GM13977 (cell line): Measurements from ENCODE around the gene AURKB.

ENCODE experiments used
- DNase-seq: peaks from one replicate; pipeline ENCODE4 v3.0.0; 2012; ENCODE audit warnings: low spot score
- in situ Hi-C: fragments of 300-500 bp; cut with MboI; formaldehyde crosslinking; loops from one replicate; pipeline ENCODE4 v1.12.0; 2022; ENCODE audit warnings: low sequenced_read_pairs, low pct_unique_long_range_greater_than_20kb, mixed read lengths, inconsistent platforms; ENCODE audit not compliant: unreplicated experiment
- TF ChIP-seq, protein P1 (sequence below): IDR thresholded peaks from 2 replicates; pipeline ENCODE4 v1.5.1; 2012; ENCODE audit warnings: mild to moderate bottlenecking, control low read depth; ENCODE audit not compliant: insufficient read depth; ENCODE audit errors: extremely low read depth, missing control alignments

Gene AURKB

DNA sequence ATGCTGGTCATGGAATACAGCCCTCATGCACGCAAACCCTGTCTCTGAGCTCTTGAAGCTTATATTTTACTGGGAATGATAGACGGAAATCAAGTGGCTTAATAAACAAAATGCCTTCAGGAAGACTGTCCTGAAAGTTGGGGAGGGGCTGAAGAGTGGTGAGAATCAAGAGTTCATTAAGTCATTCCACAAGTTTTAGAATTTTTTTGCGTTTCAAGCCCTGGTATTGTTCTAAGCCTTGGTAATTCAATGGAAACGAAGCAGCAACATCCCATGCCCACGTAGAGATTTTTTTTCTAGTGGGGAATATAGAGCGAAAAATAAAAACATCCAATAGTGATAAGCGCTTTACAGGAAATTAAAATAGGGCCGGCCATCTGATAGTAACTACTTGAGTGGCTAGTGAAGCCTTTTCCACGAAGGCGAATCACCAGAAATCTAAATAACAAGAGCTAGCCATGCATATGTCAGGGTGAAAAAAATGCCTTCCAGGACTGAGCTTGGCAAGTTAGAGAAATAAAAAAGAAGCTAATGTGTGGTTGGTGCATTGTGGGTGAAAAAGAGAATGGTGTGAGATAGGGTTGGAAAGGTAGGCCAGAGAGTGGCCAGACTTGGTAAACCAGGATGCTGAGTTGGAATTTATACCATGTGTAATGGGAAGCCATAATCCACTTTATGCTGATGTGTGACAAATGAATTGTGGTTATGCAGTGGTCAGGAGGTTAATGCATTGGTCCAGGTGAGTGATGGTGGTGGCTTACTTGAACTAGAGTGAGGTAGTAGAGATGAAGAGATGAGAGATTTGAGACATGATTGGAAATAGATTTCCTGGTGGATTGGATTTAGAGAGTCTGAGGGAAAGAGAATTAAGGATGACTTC lies 39.5 kb upstream of the AURKB start:
- in situ Hi-C loops = no loop called here
- no peak for DNase-seq
- TF ChIP-seq, protein P1, sequence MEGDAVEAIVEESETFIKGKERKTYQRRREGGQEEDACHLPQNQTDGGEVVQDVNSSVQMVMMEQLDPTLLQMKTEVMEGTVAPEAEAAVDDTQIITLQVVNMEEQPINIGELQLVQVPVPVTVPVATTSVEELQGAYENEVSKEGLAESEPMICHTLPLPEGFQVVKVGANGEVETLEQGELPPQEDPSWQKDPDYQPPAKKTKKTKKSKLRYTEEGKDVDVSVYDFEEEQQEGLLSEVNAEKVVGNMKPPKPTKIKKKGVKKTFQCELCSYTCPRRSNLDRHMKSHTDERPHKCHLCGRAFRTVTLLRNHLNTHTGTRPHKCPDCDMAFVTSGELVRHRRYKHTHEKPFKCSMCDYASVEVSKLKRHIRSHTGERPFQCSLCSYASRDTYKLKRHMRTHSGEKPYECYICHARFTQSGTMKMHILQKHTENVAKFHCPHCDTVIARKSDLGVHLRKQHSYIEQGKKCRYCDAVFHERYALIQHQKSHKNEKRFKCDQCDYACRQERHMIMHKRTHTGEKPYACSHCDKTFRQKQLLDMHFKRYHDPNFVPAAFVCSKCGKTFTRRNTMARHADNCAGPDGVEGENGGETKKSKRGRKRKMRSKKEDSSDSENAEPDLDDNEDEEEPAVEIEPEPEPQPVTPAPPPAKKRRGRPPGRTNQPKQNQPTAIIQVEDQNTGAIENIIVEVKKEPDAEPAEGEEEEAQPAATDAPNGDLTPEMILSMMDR = no peak

DNA sequence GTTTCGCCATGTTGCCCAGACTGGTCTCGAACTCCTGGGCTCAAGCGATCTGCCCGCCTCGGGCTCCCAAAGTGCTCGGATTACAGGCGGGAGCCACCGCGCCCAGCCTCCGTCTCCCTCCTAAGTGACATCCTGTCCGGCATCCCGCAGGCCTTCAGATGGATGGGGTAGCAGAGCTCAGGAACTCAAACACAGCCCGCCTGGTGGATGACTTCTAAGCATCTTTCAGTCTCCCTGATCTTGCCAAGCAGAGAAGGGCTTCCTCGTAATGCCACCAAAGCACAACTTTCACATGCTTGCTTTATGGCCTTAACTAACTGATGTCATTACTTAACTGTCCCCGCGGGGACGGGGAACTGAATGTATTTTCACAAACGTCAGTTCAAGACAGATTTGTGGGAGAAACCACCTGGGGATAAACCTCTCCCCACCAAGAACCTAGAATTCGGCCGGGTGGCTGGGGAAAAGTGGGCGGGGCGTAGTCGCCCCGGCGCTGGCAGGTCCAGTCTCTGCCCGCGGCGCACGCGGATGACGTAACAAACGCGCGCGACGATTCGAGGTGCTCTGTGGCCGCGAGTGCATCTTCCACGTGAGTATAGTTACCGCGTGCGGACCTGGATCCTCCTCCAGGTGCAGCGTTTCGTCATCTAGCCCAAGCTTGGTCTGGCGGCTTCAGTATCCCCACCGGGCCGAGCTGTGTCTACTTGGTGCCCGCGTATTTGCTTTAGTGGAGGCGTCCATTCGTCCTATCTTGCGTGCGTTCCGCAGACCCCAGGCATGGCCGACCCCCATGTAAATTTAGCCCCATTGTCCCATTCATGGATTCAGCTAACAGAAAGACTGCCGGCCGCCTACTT lies 38.6 kb upstream of the AURKB start, which contains the start of gene PFAS:
Gene PFAS (plus strand): TSS at position 539 of the 857 bp plus-strand sequence. CDS start 4,649 bp downstream, outside the sequence.
- in situ Hi-C loops = no loop called here
- peak; percentile 93 for DNase-seq
- TF ChIP-seq, protein P1 = no peak

- DNase-seq = no peak
- in situ Hi-C loops = no loop called here
- TF ChIP-seq, protein P1 = no peak
Observed at GRCh38 chr17:8244768-8245167, 34.4 kb upstream of the AURKB start.

- in situ Hi-C loops = no loop called here
- TF ChIP-seq, protein P1 = no peak
- no peak for DNase-seq
Observed at GRCh38 chr17:8243827-8244226, 33.5 kb upstream of the AURKB start.

DNA sequence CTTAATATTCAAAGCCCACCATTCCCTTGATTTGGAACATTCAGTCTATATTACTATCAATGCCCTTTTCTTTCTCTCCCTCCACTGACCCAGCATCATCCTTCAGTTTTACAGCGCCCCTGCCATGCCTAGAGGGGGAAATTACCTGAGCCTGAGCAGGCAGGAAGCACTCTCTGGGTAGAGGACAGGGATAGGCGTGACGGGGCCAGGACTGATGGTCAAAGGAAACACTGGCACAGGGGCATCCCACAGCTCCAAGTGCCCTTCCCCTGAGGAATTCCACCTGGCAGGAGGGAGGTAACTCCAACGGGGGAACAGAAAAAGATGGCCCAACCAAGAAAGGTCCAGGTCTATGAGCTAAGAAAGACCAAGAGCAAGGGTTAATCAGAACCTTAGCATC lies 27.5 kb upstream of the AURKB start:
- TF ChIP-seq, protein P1 = no peak
- in situ Hi-C loops = no loop called here
- DNase-seq = no peak

DNA sequence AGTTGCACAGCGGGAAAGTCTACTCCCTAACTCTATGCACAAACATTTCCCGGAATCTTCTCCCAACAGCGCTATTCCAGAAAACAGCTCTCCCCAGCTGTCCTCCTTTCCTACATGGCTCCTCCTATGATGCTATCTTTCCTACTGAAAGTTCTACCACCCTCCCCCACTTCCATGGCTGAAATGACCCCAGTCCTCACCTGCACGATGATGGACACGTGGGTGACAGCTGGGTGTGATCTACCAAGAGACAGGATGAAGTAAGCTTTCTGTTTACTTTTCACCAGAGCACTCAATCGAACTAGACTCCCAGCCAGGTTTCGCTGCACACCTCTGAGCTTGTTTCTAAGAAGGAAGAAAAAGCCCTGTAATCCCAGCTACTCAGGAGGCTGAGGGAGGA lies 26.8 kb upstream of the AURKB start:
- DNase-seq = no peak
- in situ Hi-C loops = no loop called here
- TF ChIP-seq, protein P1 = no peak
